Parathyroid adenoma (tissue), 2 donors: ENCODE results near the gene PXK.

Experiments
- H2AFZ ChIP-seq: fragments of 300-600 bp; sonication (generic); one replicate; pipeline ENCODE4 v1.7.0; 2017; ENCODE audit warnings: antibody characterized with exemption, mild to moderate bottlenecking
- H3K27ac ChIP-seq: fragments of 300-600 bp; sonication (generic); one replicate; pipeline ENCODE4 v1.7.0; 2017
- H3K27me3 ChIP-seq: fragments of 300-600 bp; sonication (generic); one replicate; pipeline ENCODE4 v1.7.0; 2017; ENCODE audit warnings: low read length; ENCODE audit not compliant: control insufficient read depth, insufficient read depth
- H3K36me3 ChIP-seq: fragments of 300-600 bp; sonication (generic); one replicate; pipeline ENCODE4 v1.7.0; 2017; ENCODE audit warnings: low read length; ENCODE audit not compliant: control insufficient read depth, insufficient read depth
- H3K4me1 ChIP-seq: fragments of 300-600 bp; sonication (generic); one replicate; pipeline ENCODE4 v1.7.0; 2017; ENCODE audit warnings: control low read depth
- H3K4me2 ChIP-seq: fragments of 300-600 bp; sonication (generic); one replicate; pipeline ENCODE4 v1.7.0; 2017; ENCODE audit warnings: low read length
- H3K4me3 ChIP-seq: fragments of 300-600 bp; sonication (generic); one replicate; pipeline ENCODE4 v1.7.0; 2017; ENCODE audit warnings: low read depth, low read length
- H3K79me2 ChIP-seq: fragments of 300-600 bp; sonication (generic); one replicate; pipeline ENCODE4 v1.7.0; 2017; ENCODE audit warnings: control low read depth
- H3K9ac ChIP-seq: fragments of 300-600 bp; sonication (generic); one replicate; pipeline ENCODE4 v1.7.0; 2017; ENCODE audit warnings: mild to moderate bottlenecking
- H3K9me3 ChIP-seq: fragments of 300-600 bp; sonication (generic); one replicate; pipeline ENCODE4 v1.7.0; 2017; ENCODE audit warnings: low read length; ENCODE audit not compliant: control insufficient read depth
- CTCF ChIP-seq: fragments of 300-600 bp; sonication (generic); IDR thresholded peaks from one replicate; pipeline ENCODE4 v1.7.0; 2017; ENCODE audit warnings: antibody characterized with exemption, mild to moderate bottlenecking
- donor health status: primary hyperparathyroidism.

PXK gene

DNA sequence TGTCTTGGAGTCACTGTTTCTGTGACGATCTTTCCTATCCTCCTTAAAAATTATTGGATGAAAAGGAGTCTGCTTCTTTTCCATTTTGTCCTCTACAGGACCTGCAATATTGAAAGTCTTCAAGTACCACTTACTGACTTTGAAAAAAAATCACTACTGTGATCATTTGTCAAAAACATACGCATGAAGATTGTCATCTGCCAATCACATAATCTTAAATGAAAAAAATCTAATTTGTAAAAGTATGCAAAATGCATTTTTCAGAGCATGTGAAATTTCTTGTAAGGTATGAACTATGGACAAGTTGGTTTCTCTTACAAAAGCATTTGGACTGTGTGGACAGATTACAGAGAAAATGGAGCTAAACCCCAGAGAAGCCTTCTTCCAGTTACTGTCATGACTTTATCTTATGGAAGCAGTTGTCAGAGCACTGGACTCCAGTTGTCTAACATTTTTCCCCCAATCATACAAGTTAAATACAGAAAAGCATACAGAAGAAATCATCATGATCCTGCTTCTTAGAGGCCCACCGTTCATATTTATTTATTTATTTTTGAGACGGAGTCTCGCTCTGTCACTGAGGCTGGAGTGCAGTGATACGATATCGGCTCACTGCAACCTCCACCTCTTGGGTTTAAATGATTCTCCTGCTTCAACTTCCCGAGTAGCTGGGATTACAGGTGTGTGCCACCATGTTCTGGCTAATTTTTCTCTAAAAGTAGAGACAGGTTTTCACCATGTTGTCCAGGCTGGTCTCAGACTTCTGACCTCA, 3.4 kb upstream of the PXK start:
- Histone ChIP-seq H3K4me2 (no peak overlapping the region), H3K27ac (no peak overlapping the region), H2AFZ (no peak overlapping the region), H3K4me1 (peaks cover 32% of the 10 kb centered on the region), H3K9ac (no peak overlapping the region), H3K27me3 (no peaks in the 10 kb centered on the region), H3K4me3 (no peak overlapping the region), H3K36me3 (no peaks in the 10 kb centered on the region), H3K79me2 (peaks cover 6% of the 10 kb centered on the region), H3K9me3 (no peaks in the 10 kb centered on the region)
- no peak for TF ChIP-seq CTCF

GRCh38 chr3:58329922-58330413, 2.7 kb upstream of the PXK start:
- Histone ChIP-seq H3K9me3 (no peaks in the 10 kb centered on the region), H3K27me3 (no peaks in the 10 kb centered on the region), H2AFZ (no peak overlapping the region), H3K4me1 (peaks cover 32% of the 10 kb centered on the region), H3K4me2 (no peak overlapping the region), H3K9ac (no peak overlapping the region), H3K79me2 (peaks cover 8% of the 10 kb centered on the region), H3K4me3 (no peak overlapping the region), H3K27ac (no peak overlapping the region), H3K36me3 (no peaks in the 10 kb centered on the region)
- TF ChIP-seq CTCF = no peak

GRCh38 chr3:58331593-58332152, 1.0 kb upstream of the PXK start:
- Histone ChIP-seq H3K9ac (no peak overlapping the region), H3K79me2 (peaks cover 13% of the 10 kb centered on the region), H2AFZ (peak overlapping the region; percentile 63), H3K4me2 (no peak overlapping the region), H3K4me1 (peaks cover 37% of the 10 kb centered on the region), H3K4me3 (no peak overlapping the region), H3K36me3 (no peaks in the 10 kb centered on the region), H3K9me3 (no peaks in the 10 kb centered on the region), H3K27me3 (no peaks in the 10 kb centered on the region), H3K27ac (peak overlapping the region; percentile 47)
- TF ChIP-seq CTCF = no peak

DNA sequence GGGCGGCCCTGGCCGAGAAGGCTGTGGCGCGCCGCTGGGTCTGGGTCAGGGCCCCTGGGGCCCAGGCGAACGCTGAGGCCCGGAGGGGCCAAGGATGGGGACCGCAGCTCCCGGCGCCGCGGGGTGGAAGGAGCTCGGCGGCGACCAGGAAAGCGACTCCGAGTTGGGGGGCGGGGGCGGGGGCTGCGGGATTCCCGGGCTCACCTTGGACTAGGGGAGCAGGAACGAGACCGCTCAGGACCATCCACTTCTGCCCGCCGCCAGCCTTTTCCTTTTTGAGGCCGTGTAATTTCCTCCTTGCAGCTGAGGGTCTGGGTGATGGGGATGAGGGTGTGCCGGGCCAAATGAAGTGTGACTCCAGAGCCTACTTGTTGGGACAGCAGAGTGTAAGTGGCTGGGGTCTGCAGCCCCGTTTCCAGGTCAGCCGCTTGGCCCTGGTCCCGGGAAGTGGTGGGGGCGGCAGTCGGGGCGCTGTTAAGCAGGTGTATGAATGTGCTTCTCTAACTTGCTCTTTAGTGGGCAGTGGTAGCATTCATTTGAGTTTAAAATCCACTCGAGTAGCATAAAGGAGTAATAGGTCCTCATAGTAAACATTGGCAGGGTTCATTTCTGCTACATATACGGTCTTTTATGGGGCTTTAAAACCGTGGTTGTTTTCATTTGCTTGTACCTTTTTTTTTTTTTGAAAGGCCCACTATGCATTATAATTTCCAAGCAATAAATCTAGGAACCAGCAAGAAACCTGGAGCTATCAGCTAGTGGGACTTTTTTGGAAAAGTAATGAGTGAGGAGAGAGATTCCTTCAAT, 717 bp downstream of the PXK start:
- Histone ChIP-seq H3K4me1 (peaks cover 30% of the 10 kb centered on the region), H3K9ac (peak overlapping the region; percentile 63), H3K27me3 (no peaks in the 10 kb centered on the region), H3K36me3 (no peaks in the 10 kb centered on the region), H3K9me3 (no peaks in the 10 kb centered on the region), H2AFZ (peak overlapping the region; percentile 51), H3K4me3 (peak overlapping the region; percentile 72), H3K4me2 (peak overlapping the region; percentile 70), H3K79me2 (peaks cover 29% of the 10 kb centered on the region), H3K27ac (peak overlapping the region; percentile 78)
- peak; percentile 14 for TF ChIP-seq CTCF
